Lung (tissue), 12 donors: Measurements from ENCODE around the gene CLK3. TPM values are rescaled to one million over a fixed set of nuclear protein-coding genes. Genes with fewer than 3 reads are reported as not detected.

ENCODE experiments used
- ATAC-seq: fragments of 200-7000 bp; cut with Tn5 transposase; one replicate; pipeline ENCODE4 v1.9.1; 2020; ENCODE audit warnings: moderate number of reproducible peaks; ENCODE audit not compliant: insufficient read depth, low FRiP score
- DNase-seq, 3 donors: peaks; one replicate each; pipeline ENCODE4 v3.0.0-alpha.2; 2013 to 2017
- H3K27ac ChIP-seq, 2 donors: one replicate each; pipeline ENCODE4 v1.5.1; 2013; ENCODE audit warnings: mild to moderate bottlenecking in 2 of 2, moderate library complexity in 2 of 2, control low read depth in 1 of 2, inconsistent platforms in 1 of 2, low read depth in 1 of 2, low read length in 1 of 2
- H3K27me3 ChIP-seq, 3 donors: one replicate each; pipeline ENCODE4 v1.5.1; 2013; ENCODE audit warnings: low read length in 2 of 3; ENCODE audit not compliant: control insufficient read depth in 3 of 3, insufficient read depth in 3 of 3
- H3K36me3 ChIP-seq, 4 donors: one replicate each; pipeline ENCODE4 v1.5.1; 2013; ENCODE audit warnings: low read length in 4 of 4, mild to moderate bottlenecking in 1 of 4, moderate library complexity in 1 of 4; ENCODE audit not compliant: control insufficient read depth in 4 of 4, insufficient read depth in 4 of 4
- H3K4me1 ChIP-seq, 5 donors: one replicate each; pipeline ENCODE4 v1.5.1; 2013; ENCODE audit warnings: low read length in 5 of 5, mild to moderate bottlenecking in 2 of 5, moderate library complexity in 1 of 5; ENCODE audit not compliant: control insufficient read depth in 5 of 5, insufficient read depth in 5 of 5
- H3K4me3 ChIP-seq: one replicate; pipeline ENCODE4 v1.5.1; 2013; ENCODE audit warnings: mild to moderate bottlenecking, control low read depth, moderate library complexity
- H3K9ac ChIP-seq, 2 donors: one replicate each; pipeline ENCODE4 v1.5.1; 2013; ENCODE audit warnings: low read length in 2 of 2, control low read depth in 1 of 2; ENCODE audit not compliant: insufficient read depth in 1 of 2
- H3K9me3 ChIP-seq, 4 donors: one replicate each; pipeline ENCODE4 v1.5.1; 2013; ENCODE audit warnings: low read length in 3 of 4, mild to moderate bottlenecking in 1 of 4, moderate library complexity in 1 of 4; ENCODE audit not compliant: control insufficient read depth in 4 of 4, insufficient read depth in 3 of 4
- CTCF ChIP-seq: IDR thresholded peaks from 2 replicates; pipeline ENCODE4 v1.5.1; 2012; ENCODE audit warnings: mild to moderate bottlenecking; ENCODE audit errors: control extremely low read depth, extremely low read depth
- WGBS, 2 donors: extraction: QIAGEN DNeasy Blood & Tissue Kit; methylation state at CpG; one replicate each; pipeline ENCODE4 v1.1.7; 2013; 5-methylcytosine and 5-hydroxymethylcytosine counted together
- polyA plus RNA-seq, 2 donors: library from polyadenylated mRNA; stranded (reverse); fragments of 200-250 nt; gene quantifications; one replicate each; pipeline ENCODE4 v1.2.1, GENCODE V29; 2013
- total RNA-seq, 2 donors: library from RNA; depleted of rRNA in 1 of 2; stranded (reverse); fragments of >200 nt in 1 of 2; gene quantifications; one replicate each; pipeline ENCODE4 v1.2.1, GENCODE V29; 2014 to 2021
- donor health status: control.
- donor health status: control.
- donor health status: Bipolar disorder and iron deficiency.
- donor health status: healthy.
- donor health status: DM: yes; HTN: yes; CAD: no.

CLK3 gene
- total and polyA plus RNA-seq, 4 donors, result 56.1 to 70.4 (median 64.6) TPM

GRCh38 chr15:74571191-74571590, 44.4 kb upstream of the CLK3 start:
- Histone ChIP-seq H3K9ac (no peak overlapping the region), H3K9me3 (no peaks in the 10 kb centered on the region), H3K4me3 (no peak overlapping the region), H3K27me3 (no peaks in the 10 kb centered on the region), H3K4me1 (peaks cover 0 to 6% (median 0%) of the 10 kb centered on the region in 5 donors), H3K27ac (no peak overlapping the region), H3K36me3 (peaks cover 0 to 24% (median 10%) of the 10 kb centered on the region in 4 donors)
- ATAC-seq (no peak), DNase-seq (no peak)
- WGBS, 2 donors, result 94% methylated on average over 3 of the region's 3 CpGs
- no peak for TF ChIP-seq CTCF

- Histone ChIP-seq H3K4me1 (peaks cover 0 to 6% (median 0%) of the 10 kb centered on the region in 5 donors), H3K9me3 (no peaks in the 10 kb centered on the region), H3K9ac (no peak overlapping the region), H3K27me3 (no peaks in the 10 kb centered on the region), H3K27ac (no peak overlapping the region), H3K36me3 (peaks cover 0 to 35% (median 8%) of the 10 kb centered on the region in 4 donors), H3K4me3 (no peak overlapping the region)
- ATAC-seq (no peak), DNase-seq (no peak)
- 92 to 98% methylated on average over 4 of the region's 4 CpGs for WGBS, 2 donors
- no peak for TF ChIP-seq CTCF
Measured at GRCh38 chr15:74573987-74574386, 41.6 kb upstream of the CLK3 start.

GRCh38 chr15:74578496-74578994, 37.1 kb upstream of the CLK3 start:
- ATAC-seq (no peak), DNase-seq (no peak)
- no peak overlapping the region for H3K9ac ChIP-seq
- no peaks in the 10 kb centered on the region for H3K4me1 ChIP-seq
- H3K4me3 ChIP-seq, result no peak overlapping the region
- H3K36me3 ChIP-seq, result peaks cover 0 to 30% (median 6%) of the 10 kb centered on the region in 4 donors
- 97 to 99% methylated on average over 3 of the region's 3 CpGs for WGBS, 2 donors
- H3K9me3 ChIP-seq, result no peaks in the 10 kb centered on the region
- no peak overlapping the region for H3K27ac ChIP-seq
- TF ChIP-seq CTCF, result no peak
- H3K27me3 ChIP-seq, result no peaks in the 10 kb centered on the region

- H3K4me3 ChIP-seq, result no peak overlapping the region
- TF ChIP-seq CTCF, result no peak
- H3K4me1 ChIP-seq, result no peaks in the 10 kb centered on the region
- WGBS, 2 donors, result 97 to 100% methylated on average over 9 of the region's 9 CpGs
- no peak overlapping the region for H3K27ac ChIP-seq
- no peaks in the 10 kb centered on the region for H3K27me3 ChIP-seq
- no peak overlapping the region for H3K9ac ChIP-seq
- H3K36me3 ChIP-seq, result peaks cover 0 to 27% (median 6%) of the 10 kb centered on the region in 4 donors
- DNase-seq (no peak), ATAC-seq (no peak)
- no peaks in the 10 kb centered on the region for H3K9me3 ChIP-seq
Measured at GRCh38 chr15:74579001-74579400, 36.6 kb upstream of the CLK3 start.
